ENCODE measurements around the gene WASF2.

DNA sequence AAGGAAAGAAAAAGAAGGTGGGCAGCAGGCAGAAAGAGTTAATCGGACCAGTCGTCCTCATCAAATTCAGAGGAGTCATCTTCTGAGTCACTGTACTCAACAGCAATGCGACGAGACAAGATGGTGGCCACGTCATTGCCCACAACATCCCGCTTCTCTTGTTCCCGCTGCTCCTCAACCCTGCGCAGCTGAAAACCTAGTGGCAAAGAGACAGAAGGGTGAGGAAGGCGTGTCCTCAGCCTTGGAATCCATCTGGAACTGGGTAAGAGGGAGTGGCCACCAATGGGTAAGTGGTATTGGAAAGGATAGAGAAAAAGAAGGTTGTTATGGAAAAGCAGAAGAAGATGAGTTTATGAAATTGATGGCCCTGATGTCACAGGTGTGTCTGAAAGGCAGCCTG, 81.8 kb downstream of the WASF2 start:
- TF ChIP-seq, protein P1, sequence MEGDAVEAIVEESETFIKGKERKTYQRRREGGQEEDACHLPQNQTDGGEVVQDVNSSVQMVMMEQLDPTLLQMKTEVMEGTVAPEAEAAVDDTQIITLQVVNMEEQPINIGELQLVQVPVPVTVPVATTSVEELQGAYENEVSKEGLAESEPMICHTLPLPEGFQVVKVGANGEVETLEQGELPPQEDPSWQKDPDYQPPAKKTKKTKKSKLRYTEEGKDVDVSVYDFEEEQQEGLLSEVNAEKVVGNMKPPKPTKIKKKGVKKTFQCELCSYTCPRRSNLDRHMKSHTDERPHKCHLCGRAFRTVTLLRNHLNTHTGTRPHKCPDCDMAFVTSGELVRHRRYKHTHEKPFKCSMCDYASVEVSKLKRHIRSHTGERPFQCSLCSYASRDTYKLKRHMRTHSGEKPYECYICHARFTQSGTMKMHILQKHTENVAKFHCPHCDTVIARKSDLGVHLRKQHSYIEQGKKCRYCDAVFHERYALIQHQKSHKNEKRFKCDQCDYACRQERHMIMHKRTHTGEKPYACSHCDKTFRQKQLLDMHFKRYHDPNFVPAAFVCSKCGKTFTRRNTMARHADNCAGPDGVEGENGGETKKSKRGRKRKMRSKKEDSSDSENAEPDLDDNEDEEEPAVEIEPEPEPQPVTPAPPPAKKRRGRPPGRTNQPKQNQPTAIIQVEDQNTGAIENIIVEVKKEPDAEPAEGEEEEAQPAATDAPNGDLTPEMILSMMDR (IDR thresholded peaks at IDR 0.05): no peak
- no peak for TF ChIP-seq ZFX (IDR thresholded peaks at IDR 0.05; ENCODE audit: borderline replicate concordance)
